ENCODE measurements around the gene NOS1AP.

Gene NOS1AP

DNA sequence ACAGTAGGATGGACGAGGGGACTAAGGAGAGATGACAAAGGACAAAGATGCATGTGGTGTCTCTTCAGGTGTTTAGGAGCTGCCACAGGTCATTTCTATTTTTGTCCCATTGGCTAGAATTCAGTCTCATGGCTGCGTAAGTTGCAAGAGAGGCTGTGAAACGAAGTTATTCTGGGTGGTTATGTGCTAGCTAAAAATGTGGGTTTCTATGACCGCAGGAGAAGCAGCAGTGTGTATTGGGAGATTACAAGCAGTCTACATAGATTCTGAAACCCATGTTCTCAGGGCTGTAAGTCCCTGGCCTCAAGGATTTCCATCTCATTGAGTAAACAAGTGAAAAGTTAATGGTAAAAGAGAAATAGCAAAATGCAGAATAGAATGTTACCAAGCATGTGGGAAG is 196.5 kb downstream of the NOS1AP start:
- DNase-seq, result no peak

DNA sequence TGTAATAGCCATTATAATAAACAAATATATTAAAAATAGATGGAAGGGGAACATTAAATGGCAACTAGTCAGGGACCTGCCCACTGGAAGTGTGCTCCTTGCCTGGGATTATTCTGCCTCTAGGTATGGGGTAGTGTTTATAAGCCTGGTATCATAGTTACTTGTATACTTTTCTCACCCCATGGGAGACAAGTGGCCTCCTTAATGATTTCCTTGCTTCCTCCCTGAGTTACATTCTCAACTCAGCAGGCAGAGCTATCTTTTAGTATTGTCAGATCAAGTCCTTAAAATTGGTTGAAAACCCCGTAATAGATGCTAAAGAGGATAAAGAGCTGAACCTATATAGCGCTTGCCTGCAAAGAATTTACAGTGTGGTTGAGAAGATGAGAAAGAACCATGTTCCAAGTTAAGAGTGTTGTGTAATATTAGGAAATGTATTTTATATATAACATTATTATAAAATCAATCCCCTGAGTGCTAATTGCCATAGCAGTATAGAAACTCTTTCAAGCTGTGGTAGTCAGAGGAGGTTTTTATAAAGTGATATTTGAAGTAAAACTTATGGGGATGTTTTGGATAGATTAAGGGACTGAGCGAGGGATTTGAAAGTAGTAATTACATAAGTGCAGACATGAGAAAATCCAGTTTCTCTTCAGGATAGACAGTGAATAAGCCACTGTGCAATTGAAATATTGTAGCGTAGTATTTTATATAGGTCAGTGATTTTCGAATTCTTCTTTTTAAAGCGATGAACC is 200.7 kb downstream of the NOS1AP start:
- no peak for DNase-seq

DNA sequence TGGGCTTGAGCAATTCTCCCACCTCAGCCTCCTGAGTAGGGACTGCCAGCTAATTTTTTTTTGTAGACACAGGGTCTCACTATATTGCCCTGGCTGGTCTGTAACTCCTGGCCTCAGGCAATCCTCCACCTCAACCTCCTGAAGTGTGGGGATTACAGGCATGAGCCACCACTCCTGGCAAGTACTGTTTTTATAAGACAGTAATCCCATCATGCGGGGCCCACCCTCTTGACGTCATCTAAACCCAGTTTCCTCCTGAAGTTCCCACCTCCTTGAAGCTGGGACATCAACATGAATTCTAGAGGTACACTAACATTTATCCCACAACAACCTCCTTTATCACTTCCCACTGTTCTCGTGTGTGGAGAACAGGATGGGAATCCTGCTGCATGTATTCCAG is 202.5 kb downstream of the NOS1AP start:
- DNase-seq, result no peak

DNA sequence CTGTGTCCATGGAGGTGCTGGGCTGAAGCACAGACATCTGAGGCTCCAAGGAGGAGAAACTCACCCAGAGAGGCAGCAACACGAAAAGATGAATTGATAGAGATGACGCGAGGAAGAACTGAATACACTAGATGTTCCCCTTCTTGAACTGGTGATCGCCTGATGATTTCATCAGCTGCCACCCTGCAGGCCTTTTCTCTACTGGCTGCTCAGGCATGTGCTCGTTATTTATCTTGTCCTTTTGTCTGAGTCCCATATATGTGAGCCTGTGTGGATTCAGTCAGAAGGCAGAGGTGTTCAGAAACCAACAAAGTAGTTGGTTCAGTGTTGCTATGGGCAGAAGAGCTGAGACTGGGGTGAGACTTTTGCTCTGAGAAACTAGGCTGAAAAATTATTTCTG is 202.9 kb downstream of the NOS1AP start:
- DNase-seq, result no peak

DNA sequence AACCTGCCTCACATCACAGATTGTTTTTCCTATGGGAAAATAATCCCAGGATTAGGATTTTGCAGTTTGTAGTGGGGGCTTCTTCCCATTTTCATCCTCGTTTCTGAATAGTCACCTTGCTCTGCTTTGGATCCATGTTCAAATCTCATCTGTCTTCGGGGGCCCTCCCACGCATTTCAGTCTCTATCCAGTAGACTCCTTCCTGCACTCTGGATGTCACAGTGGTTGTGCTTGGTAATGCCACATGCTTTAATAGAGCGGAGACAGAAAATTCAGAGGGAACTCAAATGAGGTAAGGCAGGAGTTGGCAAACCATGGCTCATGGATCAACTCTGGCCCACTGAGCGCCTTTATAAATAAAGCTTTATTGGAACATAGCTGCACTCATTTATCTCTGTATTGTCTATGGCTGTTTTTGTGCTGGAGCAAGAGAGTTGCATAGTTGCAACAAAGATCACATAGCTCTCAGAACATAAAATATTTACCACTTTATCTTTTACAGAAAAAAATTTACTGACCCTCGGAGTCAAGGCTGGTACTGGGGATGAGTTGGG is 206.2 kb downstream of the NOS1AP start:
- DNase-seq, result no peak

DNA sequence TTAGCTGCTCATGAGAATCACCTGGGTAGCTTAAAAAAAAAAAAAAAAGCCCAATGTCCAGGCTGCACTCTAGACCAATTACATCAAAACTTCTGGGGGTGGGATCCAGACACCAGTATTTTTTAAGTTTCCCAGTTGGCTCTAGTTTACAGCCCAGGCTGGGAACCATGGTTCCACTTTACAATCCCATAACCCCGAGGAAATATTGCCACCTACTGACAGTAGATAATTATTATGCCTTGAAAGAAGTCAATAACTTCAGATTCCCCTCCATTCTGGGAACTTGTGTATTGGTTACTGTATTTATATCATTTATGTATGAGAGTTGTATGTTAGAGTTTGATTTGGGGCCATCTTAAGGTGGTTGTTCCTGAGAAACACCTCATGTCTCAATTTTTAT is 207.0 kb downstream of the NOS1AP start:
- no peak for DNase-seq

DNA sequence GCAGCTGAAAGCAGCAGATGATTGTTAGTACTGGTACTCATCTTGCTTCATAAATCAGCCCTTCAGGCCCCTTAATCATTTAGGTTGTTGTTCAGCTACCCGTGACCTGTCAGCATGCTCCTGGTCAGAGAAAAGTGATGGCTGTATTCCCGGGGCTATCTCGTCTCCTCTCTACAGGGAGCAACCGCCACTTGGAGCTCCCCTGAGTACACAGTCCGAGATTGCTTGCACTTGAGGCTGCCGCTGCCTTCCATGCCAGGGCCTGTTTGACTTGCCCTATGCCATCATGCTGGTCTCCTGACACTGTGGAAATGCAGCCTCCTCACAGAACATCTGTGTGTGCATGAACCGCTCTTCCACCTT is 209.6 kb downstream of the NOS1AP start:
- DNase-seq, result no peak

DNA sequence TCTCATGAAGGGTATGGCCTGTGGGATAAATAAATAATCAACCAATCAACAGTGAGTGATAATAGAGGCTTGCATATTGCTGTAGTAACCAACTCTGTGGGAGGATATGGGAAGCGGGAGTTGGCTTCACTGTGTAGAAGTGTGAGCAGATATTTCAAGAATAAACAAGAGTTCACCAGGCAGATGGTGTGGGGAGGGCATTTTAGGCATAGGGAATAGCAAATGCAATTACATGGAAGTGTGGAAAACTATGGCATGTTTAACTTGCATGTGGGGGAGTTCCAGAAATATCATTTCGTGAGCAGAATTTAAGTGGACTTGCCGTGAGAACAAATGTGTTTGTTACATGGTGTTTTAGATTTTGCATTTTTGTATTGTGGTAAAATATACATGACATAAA is 211.9 kb downstream of the NOS1AP start:
- DNase-seq, result no peak

DNA sequence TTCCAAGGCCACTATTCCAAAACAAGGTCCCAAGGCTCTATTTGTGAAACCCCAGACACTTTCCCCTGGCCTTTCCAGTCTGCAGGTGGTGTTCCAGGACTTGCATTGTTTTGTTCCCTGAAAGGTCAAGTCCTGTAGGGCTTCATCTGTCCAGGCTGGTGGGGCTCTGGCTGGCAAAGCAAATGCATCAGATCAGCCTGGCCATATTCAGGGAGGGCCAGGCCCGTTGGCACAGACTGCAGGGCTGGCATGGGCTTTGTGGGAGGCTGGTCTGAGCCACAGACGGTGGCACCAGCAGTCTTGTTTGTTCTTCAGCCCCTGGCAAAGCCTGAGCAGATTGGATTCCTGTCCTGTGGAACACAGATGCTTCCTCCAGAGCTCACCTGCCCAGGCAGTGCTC is 214.2 kb downstream of the NOS1AP start:
- DNase-seq, result no peak

DNA sequence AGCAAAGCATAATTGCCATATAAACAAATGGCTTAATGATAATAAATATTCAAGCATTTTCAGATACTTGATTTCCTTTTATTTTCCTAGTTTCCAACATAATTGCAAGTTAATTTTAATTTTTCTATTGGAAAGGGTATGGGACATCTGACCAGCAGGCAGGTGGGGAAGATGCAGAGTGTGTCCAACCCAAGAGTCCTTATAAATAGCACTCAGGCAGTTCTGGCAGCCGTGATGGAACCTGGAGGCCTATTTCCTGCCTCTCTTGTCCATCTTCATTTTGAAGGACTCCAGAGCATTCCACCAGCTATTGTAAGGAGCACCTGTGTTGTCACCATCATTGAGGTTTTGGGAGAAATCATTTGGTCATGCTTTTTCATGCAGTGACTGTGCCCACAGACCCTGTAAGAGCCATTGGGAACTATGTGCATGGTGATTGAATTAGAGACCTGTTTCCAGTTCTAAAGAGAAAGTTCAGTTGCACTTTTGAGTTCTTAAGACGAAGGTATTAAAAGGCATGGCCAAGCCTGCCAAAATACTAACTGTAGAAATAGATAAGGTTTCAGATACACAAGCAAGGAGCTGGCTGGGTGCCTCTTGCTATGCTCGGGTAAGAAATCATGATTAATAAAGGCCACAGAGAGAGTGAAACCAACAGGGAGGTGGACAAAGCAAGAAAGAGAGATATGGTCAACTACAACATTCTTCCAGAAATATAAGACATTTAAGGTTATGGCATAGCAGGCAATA is 214.9 kb downstream of the NOS1AP start:
- DNase-seq, result no peak

DNA sequence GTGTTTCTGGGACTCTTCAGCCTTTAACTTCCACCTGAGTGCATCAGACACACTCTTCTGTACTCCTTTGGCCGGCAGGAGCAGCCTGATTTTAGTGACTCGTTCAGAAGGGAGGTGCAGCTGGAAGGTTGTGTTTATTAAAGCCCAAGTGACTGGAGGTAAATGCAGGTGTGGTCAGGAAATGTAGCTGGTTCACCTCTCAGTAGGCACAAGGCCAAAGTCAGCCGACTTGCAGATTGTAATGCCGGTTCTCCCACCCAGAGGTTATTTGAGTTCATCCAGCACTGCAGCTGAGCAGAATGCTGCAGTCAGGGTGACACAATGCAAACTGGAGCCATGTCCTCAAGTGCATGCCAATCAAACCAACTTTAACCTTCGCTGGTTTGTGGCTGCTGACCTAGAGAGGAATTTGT is 215.7 kb downstream of the NOS1AP start:
- DNase-seq, result no peak

DNA sequence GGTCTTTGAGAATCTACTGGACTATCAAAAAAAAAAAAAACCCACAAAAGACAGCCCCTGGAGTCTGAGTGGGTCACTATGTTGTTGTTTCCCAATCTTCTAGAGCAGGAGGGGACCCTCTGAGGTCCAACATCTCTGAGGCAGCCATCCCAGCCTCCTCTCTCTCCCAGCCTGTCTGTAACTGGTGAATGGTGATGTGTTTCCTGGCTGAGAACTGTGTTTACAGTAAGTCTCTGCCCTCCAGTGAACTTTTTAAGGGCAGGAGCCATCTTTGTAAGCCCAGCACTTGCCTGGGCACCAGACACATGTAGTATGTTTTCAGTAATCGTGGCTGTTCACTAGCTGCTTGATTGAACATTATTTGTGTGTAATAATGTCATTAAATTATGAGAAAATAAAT is 221.5 kb downstream of the NOS1AP start:
- no peak for DNase-seq

DNA sequence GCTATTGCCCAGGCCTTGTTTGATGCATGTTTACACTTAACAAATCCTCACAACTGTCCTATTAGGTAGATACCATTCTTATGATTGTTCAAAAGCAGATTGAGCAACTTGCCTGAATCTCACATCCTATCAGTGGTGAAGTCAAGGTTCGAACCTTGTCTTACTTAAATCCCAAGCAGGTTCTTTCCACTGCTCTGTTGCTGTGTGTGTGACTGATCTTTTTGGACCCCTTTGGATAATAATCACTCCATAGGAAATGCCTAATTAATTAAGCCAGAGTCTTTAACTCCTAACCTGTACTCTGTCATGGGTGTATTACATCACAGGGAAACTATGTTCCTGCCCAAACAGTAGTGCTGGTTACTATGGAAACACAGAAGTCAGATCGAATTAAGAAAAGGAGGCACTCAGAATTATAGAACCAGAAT is 222.9 kb downstream of the NOS1AP start:
- DNase-seq, result no peak

DNA sequence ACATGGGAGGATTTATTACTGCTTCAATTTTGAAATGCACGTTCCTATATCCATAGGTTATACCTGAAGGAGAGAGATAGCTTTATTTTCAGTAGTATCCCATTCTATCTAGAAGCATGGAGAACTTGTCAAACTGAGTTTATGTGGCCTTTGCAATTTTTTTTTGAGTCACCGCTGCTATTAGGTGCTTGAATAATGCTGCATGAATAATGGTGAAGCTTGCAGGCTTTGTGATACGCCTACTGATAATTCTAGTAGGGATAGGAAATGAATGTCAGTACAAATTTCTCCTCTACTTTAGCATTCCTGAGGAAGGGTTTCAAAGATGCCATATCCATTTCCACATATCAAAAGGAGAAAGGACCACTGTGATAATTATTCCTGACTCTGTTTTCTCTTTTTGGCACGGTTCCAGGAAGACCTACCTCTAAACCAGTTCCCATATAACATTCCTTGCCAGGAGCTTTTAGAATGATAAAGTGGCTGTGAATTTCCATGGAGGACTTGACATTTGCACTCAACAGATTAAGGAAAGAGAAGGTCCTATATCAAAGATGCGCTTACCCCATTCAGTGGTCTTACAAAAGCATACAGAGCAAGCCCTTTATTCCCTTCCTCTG is 223.7 kb downstream of the NOS1AP start:
- no peak for DNase-seq

DNA sequence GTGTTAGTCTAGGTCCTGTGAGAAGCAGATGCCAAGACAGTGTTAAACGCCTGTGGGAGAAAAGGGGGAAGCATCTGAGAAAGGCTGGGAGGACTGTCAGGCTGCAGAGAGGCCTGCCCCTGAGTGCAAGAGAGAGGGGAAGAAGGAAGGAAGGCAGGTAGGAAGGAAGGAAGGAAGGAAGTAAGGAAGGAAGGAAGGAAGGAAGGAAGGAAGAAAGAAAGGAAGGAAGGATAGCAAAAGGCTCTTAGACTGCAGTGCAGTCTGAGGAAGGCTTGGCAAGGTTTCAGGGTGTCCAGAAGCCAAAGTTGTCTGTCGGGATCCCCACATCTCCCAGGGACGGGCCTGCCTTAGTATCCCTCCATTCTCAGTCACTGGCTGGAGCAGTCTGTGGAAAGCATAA is 224.5 kb downstream of the NOS1AP start:
- DNase-seq, result no peak

DNA sequence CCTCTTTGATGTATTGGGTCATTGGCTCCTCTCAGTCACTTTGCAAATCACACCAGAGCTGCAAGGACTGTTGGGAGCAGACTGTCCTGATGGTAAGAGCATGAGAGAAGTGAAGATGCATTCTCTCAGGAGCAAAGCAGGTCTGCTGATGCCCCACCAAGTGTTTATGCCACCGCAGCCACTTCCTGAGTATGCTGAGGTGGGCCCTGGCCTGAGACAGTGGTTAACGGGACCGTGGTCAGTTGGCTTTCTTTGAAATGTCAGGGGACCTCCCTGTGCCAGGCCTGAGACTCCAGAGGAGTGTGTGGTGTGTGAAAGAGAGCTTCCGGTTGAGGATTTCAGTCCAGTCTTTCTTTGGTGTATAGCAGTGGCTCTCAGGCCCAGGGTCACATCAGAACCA is 227.7 kb downstream of the NOS1AP start:
- DNase-seq, result no peak

DNA sequence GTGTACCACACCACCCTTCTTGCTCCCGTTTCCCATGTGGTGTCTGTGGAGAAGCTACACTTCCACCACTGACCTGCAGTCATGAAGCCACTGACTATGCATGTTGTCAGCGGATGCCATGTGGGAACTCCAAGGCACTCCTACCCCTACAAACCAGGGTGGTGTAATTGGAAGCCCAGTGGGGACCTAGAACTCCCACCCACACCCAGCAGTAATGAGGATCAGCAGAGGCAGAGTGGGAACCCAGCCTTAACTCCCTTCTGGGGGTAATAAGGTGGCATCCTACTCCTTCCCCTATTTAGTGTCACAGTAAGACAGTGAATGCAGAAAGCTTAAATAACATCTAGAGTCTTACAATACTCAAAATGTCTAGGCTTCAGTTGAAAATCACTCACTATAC is 228.8 kb downstream of the NOS1AP start:
- DNase-seq, result no peak

DNA sequence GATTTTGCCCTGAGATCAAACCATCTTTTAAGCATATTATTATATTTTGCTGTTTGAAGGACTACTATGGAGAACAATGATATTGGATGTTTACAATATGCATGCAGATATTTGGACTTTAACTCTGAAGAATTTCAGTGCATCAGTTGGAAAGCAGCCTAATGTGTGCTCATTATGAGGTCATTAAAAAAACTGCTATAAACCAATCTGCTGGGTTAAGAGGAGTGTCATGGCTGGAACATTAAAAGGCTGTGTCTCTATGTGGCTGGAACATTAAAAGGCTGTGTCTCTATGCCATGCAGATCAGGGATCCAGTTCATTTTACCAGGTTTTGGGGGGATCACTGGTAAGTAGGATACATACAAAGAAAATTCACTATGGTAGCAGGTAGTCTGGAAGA is 229.5 kb downstream of the NOS1AP start:
- DNase-seq, result no peak

DNA sequence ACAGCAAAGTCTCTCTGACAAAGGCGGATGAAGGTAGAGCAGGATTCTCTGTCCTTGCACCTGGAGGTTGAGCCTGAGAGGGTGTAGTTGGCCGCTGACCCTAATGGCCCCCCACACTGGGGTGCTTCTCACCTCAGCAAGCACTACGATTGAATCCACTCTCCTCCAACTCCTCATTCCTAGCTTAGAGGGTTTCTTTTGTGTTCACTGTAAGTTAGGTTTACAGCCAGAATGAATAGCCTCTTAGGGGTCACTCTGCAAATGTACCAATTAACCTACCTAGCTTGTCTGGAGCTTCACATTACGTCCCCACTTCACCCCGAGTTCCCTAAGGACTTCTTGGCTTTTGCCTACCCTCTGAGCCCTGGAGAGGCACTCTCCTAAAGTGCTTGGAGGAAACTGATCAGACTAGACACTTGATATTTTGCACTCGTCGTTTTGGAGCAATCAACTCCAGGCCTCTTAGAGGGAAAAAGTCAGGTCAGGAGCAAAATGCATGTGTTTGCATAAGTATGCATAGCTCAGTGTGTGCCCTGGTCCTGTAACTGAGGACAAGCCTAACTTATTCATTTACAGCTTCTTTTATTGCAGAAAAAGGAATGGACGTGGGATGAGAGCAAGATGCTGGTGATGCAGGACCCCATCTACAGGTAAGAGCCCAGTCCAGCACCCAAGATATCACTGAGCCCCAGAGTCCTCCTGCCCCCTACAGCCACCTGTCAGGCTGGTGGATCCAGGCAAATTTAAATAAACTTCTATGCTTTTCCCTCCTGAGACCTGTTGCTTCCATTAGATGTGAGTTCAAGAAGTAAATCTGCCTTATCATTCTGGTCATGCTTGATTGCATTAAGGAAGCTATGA is 230.8 kb downstream of the NOS1AP start:
- DNase-seq, result no peak

DNA sequence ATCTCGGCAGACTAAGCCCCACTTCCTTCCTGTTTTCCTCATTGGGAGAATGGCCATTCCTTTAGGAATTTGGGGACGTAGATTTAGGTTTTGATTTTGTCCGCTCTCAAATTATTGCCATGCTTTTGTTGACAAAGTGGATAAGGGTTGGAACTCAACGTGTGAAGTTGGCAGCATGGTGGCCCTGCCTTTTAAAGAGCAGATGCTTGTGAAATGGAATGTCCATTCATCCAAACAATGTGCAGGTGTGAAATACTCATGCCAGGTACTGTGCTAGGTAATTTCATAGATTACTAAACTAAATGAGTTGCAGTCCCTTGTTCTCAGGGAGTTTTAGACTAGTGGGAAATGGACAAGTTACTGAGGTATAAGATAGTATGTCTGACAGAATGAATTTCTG is 232.2 kb downstream of the NOS1AP start:
- DNase-seq, result no peak

DNA sequence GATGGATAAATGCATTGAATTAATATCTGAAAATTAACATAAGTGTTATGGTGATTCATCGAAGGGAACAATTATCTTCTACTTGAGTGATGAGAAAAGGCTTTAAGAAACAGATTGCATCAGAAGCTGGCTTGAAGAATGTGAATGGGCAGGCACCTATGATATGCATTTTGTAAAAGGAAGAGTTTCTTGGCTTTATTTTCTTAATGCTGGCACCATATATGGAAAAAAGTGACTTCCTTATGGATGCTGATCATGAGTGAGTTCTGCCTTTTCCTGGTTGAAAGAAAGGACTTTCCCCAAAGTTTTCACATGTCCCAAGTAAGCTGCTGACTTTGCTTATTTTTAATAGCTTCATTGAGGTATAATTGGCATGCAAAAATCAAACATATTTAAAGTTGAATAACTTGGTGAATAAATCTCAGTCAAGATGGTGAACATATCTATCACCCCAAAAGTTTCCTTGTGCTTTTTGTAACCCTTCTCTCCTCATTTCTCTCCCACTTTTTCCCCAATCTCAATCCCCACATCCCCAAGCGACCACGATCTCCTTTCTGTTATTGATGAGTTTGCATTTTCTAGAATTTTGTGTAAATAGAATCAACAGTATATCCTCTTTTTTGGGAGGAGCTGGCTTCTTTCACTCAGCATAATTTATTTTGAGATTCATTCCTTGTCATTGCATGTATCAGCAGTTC is 233.0 kb downstream of the NOS1AP start:
- DNase-seq, result no peak

DNA sequence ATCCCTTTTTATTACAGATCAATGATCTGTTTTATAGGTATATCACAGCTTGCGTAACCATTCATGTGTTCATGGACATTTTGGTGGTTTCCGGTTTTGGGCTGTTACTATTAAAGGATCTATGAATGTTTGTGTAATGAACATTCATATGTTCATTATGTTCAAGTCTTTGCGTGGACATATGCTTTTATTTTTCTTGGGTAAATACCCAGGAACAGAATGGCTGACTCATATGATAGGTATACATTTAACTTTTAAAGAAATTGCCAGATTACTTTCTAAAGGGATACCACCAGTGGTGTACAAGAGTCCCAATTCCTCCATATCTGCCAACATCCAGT is 233.5 kb downstream of the NOS1AP start:
- DNase-seq, result no peak
